ENCODE results near the gene XYLB.
"Not testable (repeated sequence)": the region's sequence is repeated elsewhere in the genome, so short reads cannot be mapped to it uniquely, and the experiment has no call there.

Gene XYLB

DNA sequence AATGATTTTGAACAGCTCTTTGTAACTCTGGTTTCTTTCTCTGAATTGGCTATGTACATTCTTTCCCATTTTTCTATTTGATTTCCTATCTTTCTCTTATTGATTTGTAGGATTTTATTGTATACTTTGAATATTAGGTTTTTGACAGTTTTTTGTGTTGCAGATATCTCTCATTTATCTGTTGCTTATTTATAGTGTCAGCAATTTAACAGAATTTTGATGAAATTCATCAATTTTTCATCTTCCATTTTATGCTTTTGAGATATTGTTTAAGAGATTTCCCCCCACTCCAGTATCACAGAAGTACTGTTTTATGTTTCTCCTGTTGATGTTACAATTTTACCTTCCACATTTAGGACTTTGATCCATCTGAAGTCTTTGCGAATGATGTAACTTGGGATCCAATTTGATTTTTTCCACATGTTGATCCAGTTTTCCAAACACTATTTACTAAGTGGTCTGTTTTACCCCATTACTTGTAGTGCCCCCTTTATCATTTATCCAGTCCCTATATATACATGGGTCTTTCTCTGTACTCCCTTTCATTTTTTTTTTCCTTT, 46.1 kb downstream of the XYLB start:
- no peaks in the 10 kb centered on the region for H3K9me3 ChIP-seq (ENCODE audit: control insufficient read depth, insufficient read depth, low read length)
- no peaks in the 10 kb centered on the region; the same call in 1 of the 2 replicates for H3K36me3 ChIP-seq (ENCODE audit: control insufficient read depth, insufficient read depth, low read length)
- no peak overlapping the region for H3K4me3 ChIP-seq (ENCODE audit: low read length)
- no CpG with 5 or more reads among the region's 1 CpG for WGBS (ENCODE audit: insufficient coverage, insufficient read length)
- no peaks in the 10 kb centered on the region for H3K27me3 ChIP-seq (ENCODE audit: control insufficient read depth, insufficient read depth, low read length)
- no peak overlapping the region for H3K27ac ChIP-seq (ENCODE audit: low read length)
- no peaks in the 10 kb centered on the region for H3K4me1 ChIP-seq (ENCODE audit: control insufficient read depth, insufficient read depth, low read length)
- no peak for DNase-seq (ENCODE audit: low read depth, low spot score)

- WGBS (ENCODE audit: insufficient coverage, insufficient read length), result no CpG with 5 or more reads among the region's 2 CpGs
- Histone ChIP-seq H3K27me3 (ENCODE audit: control insufficient read depth, insufficient read depth, low read length) (no peaks in the 10 kb centered on the region), H3K4me1 (ENCODE audit: control insufficient read depth, insufficient read depth, low read length) (no peaks in the 10 kb centered on the region), H3K27ac (ENCODE audit: low read length) (no peak overlapping the region), H3K9me3 (ENCODE audit: control insufficient read depth, insufficient read depth, low read length) (no peaks in the 10 kb centered on the region), H3K36me3 (ENCODE audit: control insufficient read depth, insufficient read depth, low read length) (no peaks in the 10 kb centered on the region; the same call in 1 of the 2 replicates), H3K4me3 (ENCODE audit: low read length) (no peak overlapping the region)
- DNase-seq (ENCODE audit: low read depth, low spot score), result no peak
Observed at GRCh38 chr3:38396239-38396638, 49.7 kb downstream of the XYLB start.

GRCh38 chr3:38396861-38397260, 50.3 kb downstream of the XYLB start:
- DNase-seq (ENCODE audit: low read depth, low spot score), result no peak
- no peak overlapping the region for H3K27ac ChIP-seq (ENCODE audit: low read length)
- no peaks in the 10 kb centered on the region; the same call in 1 of the 2 replicates for H3K36me3 ChIP-seq (ENCODE audit: control insufficient read depth, insufficient read depth, low read length)
- H3K4me3 ChIP-seq (ENCODE audit: low read length), result no peak overlapping the region
- H3K9me3 ChIP-seq (ENCODE audit: control insufficient read depth, insufficient read depth, low read length), result no peaks in the 10 kb centered on the region
- no peaks in the 10 kb centered on the region for H3K27me3 ChIP-seq (ENCODE audit: control insufficient read depth, insufficient read depth, low read length)
- H3K4me1 ChIP-seq (ENCODE audit: control insufficient read depth, insufficient read depth, low read length), result no peaks in the 10 kb centered on the region
- no CpG with 5 or more reads among the region's 5 CpGs for whole genome bisulfite sequencing (ENCODE audit: insufficient coverage, insufficient read length)

- no peak overlapping the region for H3K4me3 ChIP-seq (ENCODE audit: low read length)
- H3K27ac ChIP-seq (ENCODE audit: low read length), result no peak overlapping the region
- no CpG with 5 or more reads among the region's 5 CpGs for WGBS (ENCODE audit: insufficient coverage, insufficient read length)
- H3K4me1 ChIP-seq (ENCODE audit: control insufficient read depth, insufficient read depth, low read length), result no peaks in the 10 kb centered on the region
- no peaks in the 10 kb centered on the region; the same call in 1 of the 2 replicates for H3K36me3 ChIP-seq (ENCODE audit: control insufficient read depth, insufficient read depth, low read length)
- H3K9me3 ChIP-seq (ENCODE audit: control insufficient read depth, insufficient read depth, low read length), result no peaks in the 10 kb centered on the region
- no peaks in the 10 kb centered on the region for H3K27me3 ChIP-seq (ENCODE audit: control insufficient read depth, insufficient read depth, low read length)
- peak; percentile 27 for DNase-seq (ENCODE audit: low read depth, low spot score)
Observed at GRCh38 chr3:38397320-38397719, 50.7 kb downstream of the XYLB start.

- Histone ChIP-seq H3K4me1 (ENCODE audit: control insufficient read depth, insufficient read depth, low read length) (no peaks in the 10 kb centered on the region), H3K4me3 (ENCODE audit: low read length) (no peak overlapping the region), H3K27me3 (ENCODE audit: control insufficient read depth, insufficient read depth, low read length) (no peaks in the 10 kb centered on the region), H3K36me3 (ENCODE audit: control insufficient read depth, insufficient read depth, low read length) (no peaks in the 10 kb centered on the region), H3K27ac (ENCODE audit: low read length) (no peak overlapping the region), H3K9me3 (ENCODE audit: control insufficient read depth, insufficient read depth, low read length) (no peaks in the 10 kb centered on the region)
- WGBS (ENCODE audit: insufficient coverage, insufficient read length), result no CpG with 5 or more reads among the region's 4 CpGs
- DNase-seq (ENCODE audit: low read depth, low spot score), result no peak
Observed at GRCh38 chr3:38401246-38401962, 54.8 kb downstream of the XYLB start.

DNA sequence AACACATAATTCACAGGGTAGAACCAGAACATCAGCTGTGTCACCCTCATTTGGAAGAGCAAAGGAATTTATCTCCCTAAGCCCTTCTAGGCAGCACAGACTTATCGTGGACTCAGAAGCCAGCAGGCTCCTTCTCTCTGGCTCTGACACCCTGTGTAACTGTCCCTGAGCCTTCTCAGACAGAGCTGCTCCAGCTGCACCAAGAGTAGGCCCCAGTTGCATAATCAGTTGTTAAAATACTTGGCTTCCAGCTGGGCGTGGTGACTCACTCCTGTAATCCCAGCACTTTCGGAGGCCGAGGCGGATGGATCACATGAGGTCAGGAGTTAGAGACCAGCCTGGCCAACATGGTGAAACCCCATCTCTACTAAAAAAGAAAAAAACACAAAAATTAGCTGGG, 57.7 kb downstream of the XYLB start:
- WGBS (ENCODE audit: insufficient coverage, insufficient read length), result no CpG with 5 or more reads among the region's 5 CpGs
- H3K36me3 ChIP-seq (ENCODE audit: control insufficient read depth, insufficient read depth, low read length), result no peaks in the 10 kb centered on the region

DNA sequence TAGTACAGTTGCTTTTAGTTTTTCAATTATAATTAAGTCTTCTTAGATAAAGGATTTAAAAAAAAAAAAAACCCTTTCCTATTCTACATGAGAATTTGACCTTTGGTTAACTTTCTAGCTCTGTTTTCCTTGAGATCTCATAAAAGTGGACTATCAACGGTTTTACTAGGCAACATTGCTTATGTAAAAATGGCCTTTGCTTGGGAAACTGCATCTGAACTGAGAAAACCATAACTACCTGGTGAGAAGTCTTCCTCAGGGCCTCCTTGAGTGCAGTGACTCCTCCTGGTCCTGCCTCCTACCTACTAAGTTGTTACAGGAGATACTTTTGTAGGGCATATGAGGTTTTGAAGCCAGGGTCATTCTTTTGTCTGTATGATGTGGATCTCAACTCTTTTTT, 65.0 kb downstream of the XYLB start:
- Histone ChIP-seq H3K9me3 (ENCODE audit: control insufficient read depth, insufficient read depth, low read length) (no peaks in the 10 kb centered on the region), H3K4me3 (ENCODE audit: low read length) (no peak overlapping the region), H3K27me3 (ENCODE audit: control insufficient read depth, insufficient read depth, low read length) (no peaks in the 10 kb centered on the region), H3K36me3 (ENCODE audit: control insufficient read depth, insufficient read depth, low read length) (no peaks in the 10 kb centered on the region), H3K27ac (ENCODE audit: low read length) (no peak overlapping the region), H3K4me1 (ENCODE audit: control insufficient read depth, insufficient read depth, low read length) (no peaks in the 10 kb centered on the region)
- no peak for DNase-seq (ENCODE audit: low read depth, low spot score)
- WGBS (ENCODE audit: insufficient coverage, insufficient read length), result no CpG with 5 or more reads among the region's 1 CpG

More for the DNA sequence above, 57.7 kb downstream of the XYLB start:
- H3K9me3 ChIP-seq (ENCODE audit: control insufficient read depth, insufficient read depth, low read length), result no peaks in the 10 kb centered on the region
- H3K4me3 ChIP-seq (ENCODE audit: low read length), result no peak overlapping the region
- no peak for DNase-seq (ENCODE audit: low read depth, low spot score)
- H3K27ac ChIP-seq (ENCODE audit: low read length), result no peak overlapping the region
- no peaks in the 10 kb centered on the region for H3K4me1 ChIP-seq (ENCODE audit: control insufficient read depth, insufficient read depth, low read length)
- H3K27me3 ChIP-seq (ENCODE audit: control insufficient read depth, insufficient read depth, low read length), result no peaks in the 10 kb centered on the region

- not testable (repeated sequence) for H3K27me3 ChIP-seq (ENCODE audit: control insufficient read depth, insufficient read depth, low read length); H3K4me1 ChIP-seq (ENCODE audit: control insufficient read depth, insufficient read depth, low read length); H3K36me3 ChIP-seq (ENCODE audit: control insufficient read depth, insufficient read depth, low read length); H3K4me3 ChIP-seq (ENCODE audit: low read length); H3K9me3 ChIP-seq (ENCODE audit: control insufficient read depth, insufficient read depth, low read length); H3K27ac ChIP-seq (ENCODE audit: low read length); DNase-seq (ENCODE audit: low read depth, low spot score)
- WGBS (ENCODE audit: insufficient coverage, insufficient read length), result no CpG with 5 or more reads among the region's 5 CpGs
Observed at GRCh38 chr3:38420758-38421157, 74.2 kb downstream of the XYLB start.

GRCh38 chr3:38421679-38422336, 75.2 kb downstream of the XYLB start:
- DNase-seq (ENCODE audit: low read depth, low spot score), result no peak
- no CpG with 5 or more reads among the region's 7 CpGs for WGBS (ENCODE audit: insufficient coverage, insufficient read length)

GRCh38 chr3:38426798-38427426, 80.3 kb downstream of the XYLB start:
- WGBS (ENCODE audit: insufficient coverage, insufficient read length), result no CpG with 5 or more reads among the region's 6 CpGs
- H3K27me3 ChIP-seq (ENCODE audit: control insufficient read depth, insufficient read depth, low read length), result not testable (repeated sequence)

More at GRCh38 chr3:38421679-38422336, 75.2 kb downstream of the XYLB start:
- H3K36me3 ChIP-seq (ENCODE audit: control insufficient read depth, insufficient read depth, low read length), result no peaks in the 10 kb centered on the region
- 0 out of 2 replicates have a peak, but pooled peaks cover 1% of the 10 kb centered on the region for H3K4me1 ChIP-seq (ENCODE audit: control insufficient read depth, insufficient read depth, low read length)
- no peaks in the 10 kb centered on the region for H3K27me3 ChIP-seq (ENCODE audit: control insufficient read depth, insufficient read depth, low read length)
- H3K27ac ChIP-seq (ENCODE audit: low read length), result no peak overlapping the region
- no peaks in the 10 kb centered on the region for H3K9me3 ChIP-seq (ENCODE audit: control insufficient read depth, insufficient read depth, low read length)
- H3K4me3 ChIP-seq (ENCODE audit: low read length), result no peak overlapping the region

More at GRCh38 chr3:38426798-38427426, 80.3 kb downstream of the XYLB start:
- not testable (repeated sequence) for H3K36me3 ChIP-seq (ENCODE audit: control insufficient read depth, insufficient read depth, low read length); H3K4me1 ChIP-seq (ENCODE audit: control insufficient read depth, insufficient read depth, low read length); DNase-seq (ENCODE audit: low read depth, low spot score); H3K9me3 ChIP-seq (ENCODE audit: control insufficient read depth, insufficient read depth, low read length); H3K4me3 ChIP-seq (ENCODE audit: low read length); H3K27ac ChIP-seq (ENCODE audit: low read length)

Measured in iPS DF 6.9 (cell line).